HG02759 (cell line): ENCODE measurements around the gene FOXB1.

ENCODE experiments used
- ATAC-seq: cut with Tn5 transposase; IDR thresholded peaks from one replicate; pipeline ENCODE4 v1.9.1; 2021; ENCODE audit warnings: mild to moderate bottlenecking, moderate library complexity; ENCODE audit not compliant: unreplicated experiment

FOXB1 gene

DNA sequence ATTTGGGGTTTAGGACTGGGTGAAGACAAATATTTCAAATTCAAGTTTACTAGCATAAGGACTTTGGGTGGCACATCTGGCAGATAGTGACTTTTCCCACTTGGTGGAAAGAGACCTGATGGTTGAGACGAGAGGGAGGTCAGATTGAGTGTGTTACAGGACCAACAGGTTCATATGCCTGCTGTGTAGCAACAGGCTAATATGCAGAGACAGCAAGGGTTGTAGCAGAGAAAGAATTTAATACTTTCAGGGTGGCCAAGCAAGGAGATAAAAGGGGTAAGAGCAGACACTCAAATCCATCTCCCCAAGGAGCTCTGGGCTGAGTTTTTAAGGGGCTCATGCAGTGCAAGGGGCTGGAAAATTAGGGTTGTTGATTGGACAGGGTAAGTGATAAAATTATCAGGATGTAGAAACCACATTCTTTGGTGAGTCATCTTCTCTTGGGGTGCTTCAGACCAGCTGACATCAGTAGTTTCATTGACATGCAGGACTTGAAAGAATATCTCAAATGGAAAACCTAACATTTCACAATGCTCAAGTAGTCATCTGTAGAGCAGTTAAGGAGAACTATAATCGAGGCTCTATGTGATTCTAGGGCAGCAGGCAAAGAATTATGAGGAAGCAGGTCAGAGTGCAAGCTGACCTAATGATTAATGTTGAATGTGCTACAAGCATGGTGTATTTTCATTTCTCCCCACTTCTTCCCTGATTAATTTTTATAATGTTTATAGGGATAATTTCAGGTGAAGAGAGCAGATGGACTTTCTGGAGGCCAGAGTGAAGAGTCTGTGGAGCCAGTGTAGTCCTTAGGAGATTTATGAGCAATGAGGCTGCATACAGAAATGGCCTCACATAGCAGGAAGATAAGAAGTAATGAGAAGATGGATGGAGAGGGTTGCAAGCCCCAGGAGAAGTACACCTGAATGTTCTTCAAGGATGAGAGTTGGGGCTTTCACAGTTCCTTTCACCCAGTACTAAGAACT, 13.7 kb downstream of the FOXB1 start:
- no peak for ATAC-seq

DNA sequence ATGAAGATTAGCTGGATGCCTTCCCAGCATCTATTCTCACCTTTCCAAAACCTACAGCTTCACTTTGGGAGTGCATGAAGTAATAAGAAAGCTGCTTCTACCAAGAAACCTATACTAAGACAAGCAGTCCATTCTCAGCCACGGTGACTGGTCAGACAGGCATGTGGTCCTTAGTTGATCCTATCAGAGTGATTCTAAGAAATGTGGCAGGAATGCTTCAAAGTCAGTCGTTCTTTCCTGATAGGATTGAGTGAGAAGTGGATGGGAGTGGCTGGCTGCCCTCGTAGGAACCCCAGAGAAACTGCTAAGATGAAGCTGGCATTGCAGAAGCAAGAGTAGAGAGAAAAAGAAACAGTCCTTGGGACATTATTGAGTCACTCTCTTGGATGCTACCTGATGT, 16.6 kb downstream of the FOXB1 start:
- ATAC-seq, result no peak

DNA sequence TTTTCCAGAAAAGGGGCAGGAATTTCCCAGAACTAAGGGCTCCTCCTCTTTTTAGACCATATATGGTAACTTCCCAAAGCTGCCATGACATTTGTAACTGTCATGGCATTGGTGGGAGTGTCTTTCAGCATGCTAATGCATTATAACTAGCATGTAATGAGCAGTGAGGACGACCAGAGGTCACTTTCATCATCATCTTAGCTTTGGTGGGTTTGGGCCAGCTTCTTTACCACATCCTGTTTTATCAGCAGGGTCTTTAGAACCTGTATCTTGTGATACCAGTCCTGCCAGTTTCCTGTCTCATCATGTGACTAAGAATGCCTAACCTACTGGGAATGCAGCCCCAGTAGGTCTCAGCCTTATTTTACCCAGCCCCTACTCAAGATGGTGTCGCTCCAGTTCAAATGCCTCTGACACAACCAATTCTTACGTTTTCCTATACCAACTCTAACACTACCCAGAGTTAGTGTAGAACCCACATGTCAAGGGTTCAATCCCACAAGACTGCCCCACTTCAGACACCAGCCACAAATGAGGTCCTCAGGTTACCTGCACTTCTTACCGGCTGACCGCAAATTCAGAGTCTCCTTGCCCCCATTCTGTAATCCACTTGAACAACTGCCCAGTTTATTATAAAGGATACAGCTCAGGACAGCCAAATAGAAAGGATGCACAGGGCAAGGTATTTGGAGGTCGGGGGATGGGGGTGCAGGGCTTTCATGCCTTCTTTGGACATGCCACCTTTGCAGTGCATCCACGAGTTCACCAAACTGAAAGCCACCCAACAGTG, 17.7 kb downstream of the FOXB1 start:
- ATAC-seq, result no peak

- no peak for ATAC-seq
These were observed 18.2 kb downstream of the FOXB1 start for GRCh38 chr15:60022379-60022741.

DNA sequence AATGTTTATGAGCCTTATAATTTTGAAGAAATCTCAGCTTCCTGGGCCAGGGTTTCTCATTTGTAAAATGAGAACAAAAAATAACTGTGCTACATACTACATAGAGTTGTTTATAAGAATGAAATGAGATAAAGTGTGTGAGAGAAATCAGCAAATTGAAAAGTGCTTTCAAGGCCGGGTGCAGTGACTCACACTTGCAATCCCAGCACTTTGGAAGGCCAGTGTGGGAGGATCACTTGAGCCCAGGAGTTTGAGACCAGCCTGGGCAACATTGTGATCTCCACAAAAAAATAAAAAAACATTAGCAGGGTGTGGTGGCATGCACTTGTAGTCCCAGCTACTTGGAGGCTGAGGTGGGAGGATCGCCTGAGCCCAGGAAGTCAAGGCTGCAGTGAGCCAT, 22.4 kb downstream of the FOXB1 start:
- ATAC-seq, result no peak

GRCh38 chr15:60035344-60035743, 31.2 kb downstream of the FOXB1 start:
- ATAC-seq, result no peak

GRCh38 chr15:60039316-60039715, 35.2 kb downstream of the FOXB1 start:
- ATAC-seq, result no peak

DNA sequence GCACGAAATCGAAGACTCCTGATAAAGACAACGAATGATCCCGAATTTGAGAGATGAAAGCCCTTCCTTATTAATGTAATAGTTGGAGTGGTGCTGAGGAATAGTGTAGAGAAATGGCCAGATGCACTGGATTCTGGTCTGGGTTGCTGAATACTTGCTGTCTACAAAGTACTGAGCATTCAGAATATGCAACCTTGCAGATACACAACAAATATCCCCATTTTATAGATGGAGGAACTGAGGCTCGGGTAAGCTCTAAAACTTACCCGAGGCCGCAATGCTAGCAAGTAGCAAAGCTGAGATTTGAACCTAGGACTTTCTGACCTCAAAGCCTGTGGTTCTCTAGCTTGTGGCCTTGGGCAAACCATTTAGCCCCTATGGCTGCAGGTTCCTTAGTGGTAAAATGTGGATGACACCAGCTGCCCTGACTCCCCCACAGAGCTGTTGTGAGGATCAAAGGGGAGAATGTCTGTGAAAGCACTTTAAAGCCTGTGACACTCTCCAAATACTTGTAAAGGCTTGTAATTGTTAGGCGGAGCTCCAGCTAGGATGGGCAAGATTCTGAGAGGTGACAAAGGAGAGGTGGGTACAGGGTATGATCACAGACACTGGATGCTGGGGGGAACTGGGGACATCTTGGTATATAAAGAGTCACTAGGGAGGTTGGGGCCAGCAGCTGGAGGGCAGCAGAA, 39.8 kb downstream of the FOXB1 start:
- ATAC-seq, result no peak

DNA sequence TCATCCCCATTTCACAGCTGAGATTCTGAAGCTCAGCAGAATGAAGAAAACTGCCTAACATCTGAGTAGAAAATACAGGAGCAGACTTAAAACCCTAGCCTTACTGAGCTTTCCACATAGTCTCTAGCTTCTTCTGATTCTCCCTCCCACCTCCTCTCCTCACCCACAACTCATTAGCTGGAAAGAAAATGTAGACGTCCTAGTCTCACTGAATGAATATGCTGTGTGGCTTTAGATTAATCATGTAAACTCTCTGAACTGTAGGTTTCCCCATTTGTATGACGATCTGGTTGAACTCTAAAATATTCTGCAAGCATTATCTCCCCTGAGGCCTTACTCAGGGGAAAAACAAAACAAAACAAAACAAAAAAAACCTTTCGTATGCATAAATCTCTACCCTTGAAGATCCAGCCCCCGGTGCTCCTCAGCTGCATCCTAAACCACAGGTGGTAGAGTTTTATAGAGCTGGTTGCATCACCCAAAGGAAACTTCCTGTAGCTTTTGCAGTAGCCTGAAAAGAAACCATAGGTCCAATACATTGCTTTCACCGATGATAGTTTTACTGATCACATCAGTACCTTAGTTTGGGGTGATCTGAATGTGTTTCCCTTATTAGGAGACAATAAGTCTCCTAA, 40.6 kb downstream of the FOXB1 start:
- ATAC-seq, result no peak

DNA sequence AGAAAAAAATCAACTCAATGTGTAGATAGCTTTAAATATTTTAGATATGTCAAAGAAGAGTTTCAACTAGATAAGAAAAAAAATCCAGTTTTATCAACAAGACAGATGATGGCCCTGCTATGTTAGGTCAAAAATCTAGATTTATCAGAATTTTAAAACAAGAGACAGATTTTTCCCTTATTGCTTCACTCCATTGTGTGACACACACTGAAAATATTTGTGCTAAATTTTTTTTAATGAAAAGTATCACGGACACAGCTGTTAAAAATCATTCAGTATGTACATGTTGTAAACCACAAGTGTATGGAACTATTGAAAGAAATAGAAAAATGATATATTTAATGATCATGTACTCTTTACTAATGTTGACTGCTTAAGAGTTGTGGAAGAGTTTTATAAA, 43.6 kb downstream of the FOXB1 start:
- ATAC-seq, result no peak

- no peak for ATAC-seq
These were observed 45.8 kb downstream of the FOXB1 start for GRCh38 chr15:60049948-60050347.

- ATAC-seq, result no peak
These were observed 48.7 kb downstream of the FOXB1 start for GRCh38 chr15:60052796-60053195.

GRCh38 chr15:60054472-60054871, 50.4 kb downstream of the FOXB1 start:
- ATAC-seq, result no peak
